Endothelial cell (in vitro differentiated cells): ENCODE measurements around the gene RNPS1. TPM values are rescaled to one million over a fixed set of nuclear protein-coding genes. Genes with fewer than 3 reads are reported as not detected.

Experiments used
- DNase-seq: peaks from one replicate; pipeline ENCODE4 v3.0.0; 2021; ENCODE audit warnings: low spot score
- H3K27ac Mint-ChIP-seq: one replicate; pipeline ENCODE4 v1.8.0; 2021; ENCODE audit warnings: mixed read lengths, inconsistent platforms; ENCODE audit not compliant: unreplicated experiment
- H3K27me3 Mint-ChIP-seq: one replicate; pipeline ENCODE4 v1.8.0; 2021; ENCODE audit warnings: mild to moderate bottlenecking, moderate library complexity, mixed read lengths, inconsistent platforms; ENCODE audit not compliant: unreplicated experiment
- H3K36me3 Mint-ChIP-seq: one replicate; pipeline ENCODE4 v1.8.0; 2021; ENCODE audit warnings: mild to moderate bottlenecking, low read depth, mixed read lengths, inconsistent platforms; ENCODE audit not compliant: unreplicated experiment
- H3K4me1 Mint-ChIP-seq: one replicate; pipeline ENCODE4 v1.8.0; 2021; ENCODE audit warnings: mild to moderate bottlenecking, mixed read lengths, inconsistent platforms; ENCODE audit not compliant: unreplicated experiment
- H3K4me3 Mint-ChIP-seq: one replicate; pipeline ENCODE4 v1.8.0; 2021; ENCODE audit warnings: mild to moderate bottlenecking, mixed read lengths, inconsistent platforms; ENCODE audit not compliant: unreplicated experiment
- H3K9me3 Mint-ChIP-seq: one replicate; pipeline ENCODE4 v1.8.0; 2021; ENCODE audit warnings: mixed read lengths, inconsistent platforms; ENCODE audit not compliant: unreplicated experiment
- total RNA-seq: library from RNA; stranded (reverse); fragmentation: NEBNext Ultra II Directional; extraction: Animal tissue kit (Norgen Biotek cat#: 25700); gene quantifications from one replicate; pipeline ENCODE4 v1.2.1, GENCODE V29; 2021; ENCODE audit not compliant: unreplicated experiment
- TF ChIP-seq, protein P1 (sequence below): fragments of 200-600 bp; sonication (generic); IDR thresholded peaks from one replicate; pipeline ENCODE4 v1.5.0; 2021; ENCODE audit warnings: antibody characterized with exemption; ENCODE audit not compliant: unreplicated experiment

Gene RNPS1
- total RNA-seq, 1 donor from 2014 or later: 203 TPM

DNA sequence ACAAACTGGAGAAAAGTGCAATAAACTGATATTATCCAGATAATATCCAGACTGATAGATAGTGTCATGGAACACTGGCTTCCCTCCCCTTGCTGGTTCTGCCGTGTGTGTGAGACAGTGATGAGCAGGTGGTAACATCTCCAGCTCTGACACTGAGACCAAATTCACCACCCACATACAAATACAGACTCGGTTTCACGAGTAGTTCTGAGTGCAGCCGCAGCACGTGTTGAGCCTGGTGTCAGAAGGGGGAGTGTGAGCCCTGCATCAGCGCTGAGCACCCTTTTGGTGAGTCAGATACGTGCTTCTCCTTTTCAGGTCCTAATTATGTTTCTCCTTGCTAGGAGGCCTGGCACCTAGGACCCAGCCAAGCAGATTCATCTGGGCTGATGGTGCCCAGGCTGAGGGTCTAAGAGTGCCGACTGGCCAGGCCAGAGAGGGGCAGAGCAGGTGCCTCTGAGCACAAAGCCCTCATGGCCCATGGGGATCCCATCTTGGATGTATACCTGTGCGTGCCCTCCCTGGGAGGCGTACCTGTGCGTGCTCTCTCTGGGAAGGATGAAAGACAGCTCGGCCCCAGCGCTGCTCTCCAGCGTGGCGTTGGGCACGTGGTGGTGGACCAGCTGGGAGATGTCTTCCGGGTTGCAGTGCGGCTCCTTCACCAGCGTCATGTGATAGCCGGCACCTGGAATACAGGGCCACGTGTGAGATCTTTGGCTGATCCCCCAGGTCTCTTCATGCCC lies 27.3 kb upstream of the RNPS1 start:
- Mint-ChIP-seq H3K9me3 (no peaks in the 10 kb centered on the region), H3K36me3 (no peaks in the 10 kb centered on the region), H3K27ac (no peak overlapping the region), H3K4me3 (no peak overlapping the region), H3K27me3 (peaks cover 3% of the 10 kb centered on the region), H3K4me1 (no peaks in the 10 kb centered on the region)
- TF ChIP-seq, protein P1, sequence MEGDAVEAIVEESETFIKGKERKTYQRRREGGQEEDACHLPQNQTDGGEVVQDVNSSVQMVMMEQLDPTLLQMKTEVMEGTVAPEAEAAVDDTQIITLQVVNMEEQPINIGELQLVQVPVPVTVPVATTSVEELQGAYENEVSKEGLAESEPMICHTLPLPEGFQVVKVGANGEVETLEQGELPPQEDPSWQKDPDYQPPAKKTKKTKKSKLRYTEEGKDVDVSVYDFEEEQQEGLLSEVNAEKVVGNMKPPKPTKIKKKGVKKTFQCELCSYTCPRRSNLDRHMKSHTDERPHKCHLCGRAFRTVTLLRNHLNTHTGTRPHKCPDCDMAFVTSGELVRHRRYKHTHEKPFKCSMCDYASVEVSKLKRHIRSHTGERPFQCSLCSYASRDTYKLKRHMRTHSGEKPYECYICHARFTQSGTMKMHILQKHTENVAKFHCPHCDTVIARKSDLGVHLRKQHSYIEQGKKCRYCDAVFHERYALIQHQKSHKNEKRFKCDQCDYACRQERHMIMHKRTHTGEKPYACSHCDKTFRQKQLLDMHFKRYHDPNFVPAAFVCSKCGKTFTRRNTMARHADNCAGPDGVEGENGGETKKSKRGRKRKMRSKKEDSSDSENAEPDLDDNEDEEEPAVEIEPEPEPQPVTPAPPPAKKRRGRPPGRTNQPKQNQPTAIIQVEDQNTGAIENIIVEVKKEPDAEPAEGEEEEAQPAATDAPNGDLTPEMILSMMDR: no peak
- no peak for DNase-seq

DNA sequence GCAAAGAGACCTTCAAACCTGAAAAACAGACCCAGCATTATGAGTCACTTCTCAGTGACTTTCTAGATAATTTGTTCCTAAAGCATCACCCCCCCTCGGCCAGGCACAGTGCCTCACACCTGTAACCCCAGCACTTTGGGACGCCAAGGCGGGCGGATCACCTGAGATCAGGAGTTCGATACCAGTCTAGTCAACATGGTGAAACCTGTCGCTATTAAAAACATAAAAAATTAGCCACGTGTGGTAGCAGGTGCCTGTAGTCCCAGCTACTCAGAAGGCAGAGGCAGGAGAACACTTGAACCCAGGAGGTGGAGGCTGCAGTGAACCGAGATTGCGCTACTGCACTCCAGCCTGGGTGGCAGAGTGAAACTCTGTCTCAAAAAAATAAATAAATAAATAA lies 24.3 kb upstream of the RNPS1 start:
- H3K9me3 Mint-ChIP-seq: no peaks in the 10 kb centered on the region
- no peak overlapping the region for H3K27ac Mint-ChIP-seq

DNA sequence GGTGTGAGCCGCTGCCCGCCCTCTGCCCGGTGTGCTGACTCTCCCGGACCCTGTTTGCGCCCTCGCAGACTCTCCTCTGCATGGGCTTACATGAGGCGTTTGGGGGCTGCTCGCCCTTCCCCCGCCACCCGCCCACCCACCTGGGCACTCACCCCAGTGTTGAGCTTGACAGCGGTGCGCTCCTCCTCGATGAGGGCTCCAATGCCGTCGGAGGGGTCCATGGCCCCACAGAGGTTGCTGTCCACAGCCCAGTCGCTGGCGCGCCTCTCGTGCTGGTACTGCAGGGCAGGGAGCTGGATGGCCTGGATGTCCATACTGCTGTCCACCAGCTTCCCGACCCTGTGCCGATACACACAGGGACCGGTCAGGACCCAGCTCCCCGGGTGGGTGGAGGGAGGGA lies 21.4 kb upstream of the RNPS1 start:
- peaks cover 4% of the 10 kb centered on the region for H3K4me1 Mint-ChIP-seq
- TF ChIP-seq, protein P1: no peak
- no peaks in the 10 kb centered on the region for H3K9me3 Mint-ChIP-seq
- no peak overlapping the region for H3K27ac Mint-ChIP-seq
- H3K27me3 Mint-ChIP-seq: peaks cover 9% of the 10 kb centered on the region
- H3K4me3 Mint-ChIP-seq: no peak overlapping the region
- no peaks in the 10 kb centered on the region for H3K36me3 Mint-ChIP-seq
- DNase-seq: no peak

More for the DNA sequence above, 24.3 kb upstream of the RNPS1 start:
- peaks cover 4% of the 10 kb centered on the region for H3K4me1 Mint-ChIP-seq
- DNase-seq: no peak
- peaks cover 7% of the 10 kb centered on the region for H3K27me3 Mint-ChIP-seq
- H3K4me3 Mint-ChIP-seq: no peak overlapping the region
- no peaks in the 10 kb centered on the region for H3K36me3 Mint-ChIP-seq
- TF ChIP-seq, protein P1: no peak

DNA sequence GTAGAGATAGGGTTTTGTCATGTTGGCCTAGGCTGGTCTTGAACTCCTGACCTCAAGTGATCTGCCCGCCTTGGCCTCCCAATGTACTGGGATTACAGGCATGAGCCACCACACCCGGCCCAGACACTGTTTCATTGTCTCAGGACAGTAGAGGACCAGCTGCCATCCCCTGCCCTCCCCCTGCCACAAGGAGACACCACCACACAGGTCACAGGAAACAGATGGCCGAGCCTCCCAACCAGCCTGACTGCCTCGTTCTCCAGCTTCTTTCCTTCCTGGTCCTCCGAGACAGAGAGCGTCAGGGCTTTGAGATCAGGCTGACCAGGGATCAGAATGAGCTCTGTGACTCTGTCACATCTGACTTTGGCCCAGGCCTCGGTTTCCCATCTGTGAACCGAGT lies 20.8 kb upstream of the RNPS1 start:
- Mint-ChIP-seq H3K36me3 (peaks cover 2% of the 10 kb centered on the region), H3K27ac (no peak overlapping the region), H3K4me3 (no peak overlapping the region), H3K27me3 (peaks cover 9% of the 10 kb centered on the region), H3K4me1 (peaks cover 4% of the 10 kb centered on the region), H3K9me3 (no peaks in the 10 kb centered on the region)
- TF ChIP-seq, protein P1: no peak
- DNase-seq: peak; percentile 44

DNA sequence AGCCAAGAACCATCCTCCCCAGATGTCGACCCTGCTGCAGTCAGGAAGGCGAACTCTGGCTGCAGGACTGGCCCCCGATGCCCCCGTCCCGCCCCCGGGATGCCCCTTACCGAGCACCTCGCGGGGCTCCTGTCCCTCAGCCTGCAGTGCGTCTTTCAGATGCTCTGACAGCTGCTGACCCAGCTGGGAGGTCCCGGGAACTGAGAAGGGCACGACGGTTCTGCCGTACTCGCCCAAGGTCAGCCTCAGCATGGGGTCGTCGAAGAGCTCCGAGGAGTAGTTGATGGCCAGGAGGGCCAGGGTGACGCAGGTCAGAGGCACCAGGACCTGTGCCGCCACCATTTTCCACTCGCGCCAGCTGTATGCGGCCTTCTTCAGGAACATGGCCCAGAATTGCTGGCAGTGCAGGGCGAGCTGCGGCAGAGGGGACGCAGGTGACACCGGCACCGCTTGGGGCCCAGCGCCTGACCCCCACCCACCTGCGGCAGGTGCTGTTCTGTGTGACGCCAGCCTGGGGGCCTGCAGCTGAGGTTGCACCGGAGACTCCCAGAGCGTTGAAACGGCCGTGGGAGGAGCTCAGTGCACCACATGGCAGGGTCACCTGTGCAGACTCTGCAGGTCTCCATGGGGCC lies 20.1 kb upstream of the RNPS1 start:
- no peak for DNase-seq
- H3K27ac Mint-ChIP-seq: no peak overlapping the region
- no peak overlapping the region for H3K4me3 Mint-ChIP-seq
- H3K36me3 Mint-ChIP-seq: peaks cover 4% of the 10 kb centered on the region
- TF ChIP-seq, protein P1: no peak
- H3K9me3 Mint-ChIP-seq: no peaks in the 10 kb centered on the region
- H3K4me1 Mint-ChIP-seq: peaks cover 4% of the 10 kb centered on the region
- peaks cover 11% of the 10 kb centered on the region for H3K27me3 Mint-ChIP-seq
